Esophagus squamous epithelium (tissue), 5 donors: ENCODE results near the gene ALX3. TPM values are rescaled to one million over a fixed set of nuclear protein-coding genes. Genes with fewer than 3 reads are reported as not detected.

Experiments used
- DNase-seq: peaks from one replicate; lab custom pipeline; 2025; lab: John Stamatoyannopoulos, UW
- H3K27ac ChIP-seq, 4 donors: fragments of 200-600 bp; sonication (generic); one replicate each; pipeline ENCODE4 v1.5.1; 2016 to 2019; ENCODE audit warnings: mild to moderate bottlenecking in 1 of 4
- H3K27me3 ChIP-seq, 4 donors: fragments of 200-600 bp; sonication (generic); 1 replicate in 3 of 4; 2 replicates in 1 of 4; pipeline versions ENCODE4 v1.5.1 to v1.6.0; 2017 to 2021; ENCODE audit warnings: antibody characterized with exemption in 1 of 4
- H3K36me3 ChIP-seq, 3 donors: fragments of 200-600 bp; sonication (generic); one replicate each; pipeline ENCODE4 v1.5.1; 2016 to 2019
- H3K4me1 ChIP-seq, 3 donors: fragments of 200-600 bp; sonication (generic); one replicate each; pipeline ENCODE4 v1.5.1; 2017 to 2019
- H3K4me3 ChIP-seq, 4 donors: fragments of 200-600 bp; sonication (generic); 1 replicate in 3 of 4; 2 replicates in 1 of 4; pipeline ENCODE4 v1.5.1; 2016 to 2019; ENCODE audit warnings: mild to moderate bottlenecking in 2 of 4, moderate library complexity in 1 of 4
- H3K9me3 ChIP-seq, 3 donors: fragments of 200-600 bp; sonication (generic); one replicate each; pipeline ENCODE4 v1.5.1; 2016 to 2019
- CTCF ChIP-seq, 6 experiments: fragments of 450-650 bp in 4 of 6; fragments of 200-600 bp in 2 of 6; sonication (generic) in 2 of 6; IDR thresholded peaks; one replicate each; pipeline ENCODE4 v1.5.1; 2016 to 2019; ENCODE audit warnings: antibody characterized with exemption in 6 of 6, mild to moderate bottlenecking in 4 of 6, moderate library complexity in 4 of 6
- POLR2A ChIP-seq, 4 donors: fragments of 450-650 bp; IDR thresholded peaks; one replicate each; pipeline ENCODE4 v1.6.1; 2017; ENCODE audit warnings: antibody characterized with exemption in 4 of 4, mild to moderate bottlenecking in 4 of 4, moderate library complexity in 3 of 4
- WGBS, 2 donors: methylation state at CpG; one replicate each; pipeline ENCODE4 v1.1.5; 2018; 5-methylcytosine and 5-hydroxymethylcytosine counted together
- intact Hi-C: fragments of 100-400 bp; cut with DNase I; formaldehyde crosslinking; loops from one replicate; pipeline ENCODE4 v1.15.0; 2022
- total RNA-seq, 4 donors: library from RNA; depleted of rRNA; stranded (reverse); fragments of >200 nt; gene quantifications; one replicate each; pipeline ENCODE4 v1.1.0, GENCODE V29; 2016
- donor health status: DM: yes; HTN: yes; CAD: no.

ALX3 gene
- total RNA-seq, 4 donors from 2014 or later: 0.57 TPM; not detected in 3

- Histone ChIP-seq H3K4me1 (peaks cover 9 to 24% (median 12%) of the 10 kb centered on the region in 3 donors), H3K27ac (no peak overlapping the region), H3K27me3 (peaks cover 0 to 68% (median 7%) of the 10 kb centered on the region in 4 donors), H3K9me3 (no peaks in the 10 kb centered on the region), H3K36me3 (no peaks in the 10 kb centered on the region), H3K4me3 (no peak overlapping the region)
- WGBS, 2 donors: 77 to 81% methylated on average over 3 to 4 of the region's 4 CpGs
- no peak for DNase-seq
- no peak for TF ChIP-seq CTCF (IDR thresholded peaks at IDR 0.05)
- TF ChIP-seq POLR2A (IDR thresholded peaks at IDR 0.05): no peak
- intact Hi-C loops: no loop called here
These were observed 16.5 kb upstream of the ALX3 start for GRCh38 chr1:110086961-110087360.

- Histone ChIP-seq H3K9me3 (no peaks in the 10 kb centered on the region), H3K4me1 (peaks cover 9 to 24% (median 12%) of the 10 kb centered on the region in 3 donors), H3K27me3 (peaks cover 0 to 76% (median 7%) of the 10 kb centered on the region in 4 donors), H3K4me3 (no peak overlapping the region), H3K36me3 (no peaks in the 10 kb centered on the region), H3K27ac (no peak overlapping the region)
- 77 to 87% methylated on average over 5 of the region's 5 CpGs for WGBS, 2 donors
- no peak for DNase-seq
- TF ChIP-seq CTCF (IDR thresholded peaks at IDR 0.05) (no peak), POLR2A (IDR thresholded peaks at IDR 0.05) (no peak)
- intact Hi-C loops: no loop called here
These were observed 15.2 kb upstream of the ALX3 start for GRCh38 chr1:110085671-110086070.

DNA sequence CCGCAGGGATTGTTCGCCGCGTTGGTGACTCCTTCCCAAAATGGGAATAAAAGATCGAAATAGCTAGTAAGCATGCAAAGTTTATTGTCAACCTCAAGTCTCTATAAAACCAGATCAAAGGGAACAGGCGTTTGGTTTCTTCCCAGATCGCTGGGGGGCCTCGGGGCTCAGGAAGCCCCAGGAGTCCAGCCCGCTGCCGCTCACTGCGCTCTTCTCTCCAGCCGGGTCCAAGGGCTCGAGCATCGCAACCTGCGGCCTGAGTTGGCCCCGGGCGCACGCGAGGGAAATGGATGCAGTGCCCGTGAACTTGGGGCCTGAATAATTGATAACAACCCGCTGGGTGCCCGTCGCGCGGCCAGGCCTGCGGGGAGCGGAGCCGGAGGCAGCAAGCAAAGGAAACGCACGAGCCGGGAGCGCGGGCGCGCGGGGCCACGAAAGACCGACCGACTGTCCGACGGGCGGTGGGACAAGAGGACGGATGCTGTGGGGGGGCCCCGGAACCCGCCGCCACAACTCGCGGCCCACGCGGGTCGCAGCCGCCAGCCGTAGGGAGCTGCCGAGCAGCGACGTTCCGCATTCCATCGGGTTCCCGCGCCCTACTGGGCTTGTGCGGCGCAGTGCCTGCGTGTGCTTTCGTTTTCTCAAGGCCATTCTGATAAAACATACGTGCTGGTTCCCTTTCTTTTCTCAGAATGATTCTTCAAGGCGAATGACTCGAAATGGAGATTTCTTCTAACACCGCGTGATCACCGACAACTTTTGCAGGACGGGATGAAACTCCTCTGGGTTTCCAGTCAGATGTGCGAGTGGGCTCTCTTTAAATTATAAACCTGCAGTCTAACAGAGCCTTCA is 14.0 kb upstream of the ALX3 start:
- DNase-seq: no peak
- intact Hi-C loops: no loop called here
- peaks cover 9 to 24% (median 12%) of the 10 kb centered on the region in 3 donors for H3K4me1 ChIP-seq
- H3K27me3 ChIP-seq: peaks cover 0 to 79% (median 7%) of the 10 kb centered on the region in 4 donors
- 8 to 9% methylated on average over 37 to 39 of the region's 72 CpGs for WGBS, 2 donors
- no peaks in the 10 kb centered on the region for H3K9me3 ChIP-seq
- H3K4me3 ChIP-seq: peak overlapping the region; percentile 52 to 79 (median 62)
- H3K27ac ChIP-seq: peak overlapping the region; percentile 46 to 89 (median 74)
- TF ChIP-seq POLR2A (IDR thresholded peaks at IDR 0.05) (peak in 1 of 4 donors; percentile 27), CTCF (IDR thresholded peaks at IDR 0.05) (no peak)
- no peaks in the 10 kb centered on the region for H3K36me3 ChIP-seq

GRCh38 chr1:110083866-110084226 is 13.4 kb upstream of the ALX3 start:
- Histone ChIP-seq H3K9me3 (no peaks in the 10 kb centered on the region), H3K4me3 (peak overlapping the region; percentile 52 to 79 (median 62)), H3K27ac (peak overlapping the region; percentile 46 to 89 (median 74)), H3K27me3 (peaks cover 0 to 73% (median 7%) of the 10 kb centered on the region in 4 donors), H3K4me1 (peaks cover 9 to 24% (median 12%) of the 10 kb centered on the region in 3 donors), H3K36me3 (no peaks in the 10 kb centered on the region)
- no peak for DNase-seq
- TF ChIP-seq CTCF (IDR thresholded peaks at IDR 0.05) (no peak), POLR2A (IDR thresholded peaks at IDR 0.05) (no peak)
- 0 to 5% methylated on average over 1 to 26 of the region's 37 CpGs for WGBS, 2 donors
- intact Hi-C loops: no loop called here
